Stimulated activated CD4-positive, alpha-beta T cell treated with anti-CD3 and anti-CD28 coated beads, Interleukin-4, amount 100 ng/mL, for 1 hour (primary cell): ENCODE results near the gene GMFB.
"Not testable (repeated sequence)": the region's sequence is repeated elsewhere in the genome, so short reads cannot be mapped to it uniquely, and the experiment has no call there.

Experiments used
- DNase-seq: peaks from one replicate; pipeline ENCODE4 v3.0.0-alpha.2; 2020

Gene GMFB

DNA sequence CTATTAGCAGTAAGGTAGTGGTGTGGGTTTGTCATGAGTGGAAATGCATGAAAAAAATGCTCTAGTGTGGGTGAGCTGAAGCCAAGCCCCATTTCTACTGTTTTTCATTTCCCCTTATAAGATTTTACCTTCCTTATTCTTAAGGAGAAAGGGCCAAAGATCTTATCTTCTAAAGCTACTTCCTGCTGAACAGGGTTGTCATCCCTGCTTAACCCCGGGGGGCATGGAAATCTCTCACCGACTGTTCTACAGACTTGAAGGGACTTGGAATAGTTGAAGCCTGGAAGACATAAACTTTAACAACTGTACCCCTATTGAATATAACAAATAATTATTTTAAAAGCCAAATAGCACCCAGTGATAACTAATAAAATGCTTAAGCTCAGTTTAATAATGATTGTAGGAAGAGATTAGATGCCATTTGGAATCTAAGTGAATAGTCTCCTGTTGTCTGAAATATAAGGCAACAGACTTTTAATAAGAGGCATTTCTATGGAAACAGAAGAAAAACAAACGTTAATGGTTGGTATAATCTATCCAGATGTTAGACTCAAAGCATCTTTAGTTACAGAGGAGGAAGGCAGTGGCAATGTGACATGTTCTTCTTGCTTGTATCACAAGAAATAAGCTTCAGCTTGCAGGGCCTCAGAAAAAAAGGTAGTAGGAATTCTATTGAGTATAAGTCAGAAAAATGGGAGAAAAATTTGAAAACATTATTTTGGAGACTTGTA lies 1.8 kb upstream of the GMFB start:
- DNase-seq = no peak

DNA sequence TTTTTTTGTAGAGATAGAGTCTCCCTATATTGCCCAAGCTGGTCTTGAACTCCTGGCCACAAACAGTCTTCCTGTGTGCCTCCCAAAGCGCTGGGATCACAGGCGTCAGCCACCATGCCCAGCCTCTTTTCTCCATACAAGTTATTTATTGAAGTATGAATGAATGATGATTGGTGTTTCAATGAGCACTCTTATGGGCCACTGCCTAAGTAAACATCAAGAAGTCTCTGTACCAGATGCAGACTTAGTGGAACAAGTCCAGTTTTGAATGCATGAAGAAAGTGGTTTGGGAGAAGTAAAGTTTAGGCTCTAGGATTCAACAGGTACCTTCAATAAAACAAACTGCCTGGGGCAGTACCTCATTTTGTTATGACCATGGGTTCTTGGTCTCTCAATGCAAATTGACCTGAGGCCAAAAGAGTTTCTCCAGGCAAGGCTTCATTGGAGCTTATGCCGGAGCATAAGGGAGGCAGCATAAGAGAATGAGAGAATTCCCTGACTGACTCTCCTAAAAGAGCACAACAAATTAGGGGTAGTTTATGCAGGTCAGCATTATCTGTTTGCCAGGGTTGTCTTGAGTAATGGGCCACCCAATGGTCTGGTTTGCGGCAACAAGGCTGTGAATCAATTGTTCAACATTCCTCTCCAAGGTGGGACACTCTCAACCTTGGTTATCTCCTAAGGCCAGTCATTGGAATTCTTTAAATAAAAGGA lies 1.1 kb upstream of the GMFB start:
- DNase-seq = no peak

DNA sequence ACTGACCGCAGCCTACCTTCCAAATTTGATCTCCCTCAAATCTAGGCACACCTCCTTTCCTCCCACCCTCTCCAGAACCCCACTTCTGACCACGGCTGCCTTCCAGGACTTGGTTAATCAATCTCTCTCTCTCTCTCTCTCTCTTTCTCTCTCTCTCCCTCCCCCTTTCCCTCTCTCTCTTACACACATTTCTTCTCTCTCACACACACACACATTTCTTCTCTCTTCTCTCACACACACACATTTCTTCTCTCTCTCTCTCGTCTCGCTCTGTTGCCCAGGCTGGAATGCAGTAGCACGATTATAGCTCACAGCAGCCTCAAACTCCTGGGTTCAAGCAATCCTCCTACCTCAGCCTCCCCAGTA lies 521 bp upstream of the GMFB start:
- DNase-seq = no peak

DNA sequence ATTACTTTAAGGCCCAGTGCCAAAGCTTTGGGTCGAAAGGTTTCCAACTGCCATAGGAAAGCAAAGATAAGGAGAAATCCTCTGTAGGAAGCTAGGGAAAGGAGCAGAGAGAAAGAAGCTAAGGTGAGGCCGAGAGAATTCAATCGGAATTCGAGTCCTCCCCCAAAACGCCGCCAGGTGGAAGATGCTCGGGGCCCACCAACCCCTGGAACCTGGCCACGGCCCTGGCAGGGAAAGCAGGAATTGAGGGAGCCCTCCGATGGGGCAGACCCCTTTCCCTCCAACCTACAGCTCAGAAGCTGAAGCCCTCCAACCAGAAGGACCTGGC lies 498 bp downstream of the GMFB start:
- DNase-seq = no peak

DNA sequence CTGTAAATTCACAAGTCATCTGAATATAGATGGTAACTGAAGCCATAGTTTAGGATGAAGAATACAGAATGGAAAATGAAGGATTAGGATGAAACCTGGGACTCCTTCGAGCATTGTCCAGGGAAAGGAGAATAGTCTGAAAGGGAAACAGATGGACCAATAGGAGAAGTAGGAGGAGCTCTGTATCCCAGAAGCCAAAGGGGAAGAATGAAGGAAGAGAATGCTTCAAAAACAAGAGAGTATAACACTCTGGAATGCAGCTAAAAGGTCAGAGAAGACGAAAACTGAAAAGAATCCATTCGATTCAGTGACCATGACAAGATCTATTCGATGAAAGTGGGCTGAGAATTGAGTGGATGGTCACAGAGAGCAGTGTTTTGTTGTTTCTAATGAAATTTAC lies 1.0 kb downstream of the GMFB start:
- no peak for DNase-seq

DNA sequence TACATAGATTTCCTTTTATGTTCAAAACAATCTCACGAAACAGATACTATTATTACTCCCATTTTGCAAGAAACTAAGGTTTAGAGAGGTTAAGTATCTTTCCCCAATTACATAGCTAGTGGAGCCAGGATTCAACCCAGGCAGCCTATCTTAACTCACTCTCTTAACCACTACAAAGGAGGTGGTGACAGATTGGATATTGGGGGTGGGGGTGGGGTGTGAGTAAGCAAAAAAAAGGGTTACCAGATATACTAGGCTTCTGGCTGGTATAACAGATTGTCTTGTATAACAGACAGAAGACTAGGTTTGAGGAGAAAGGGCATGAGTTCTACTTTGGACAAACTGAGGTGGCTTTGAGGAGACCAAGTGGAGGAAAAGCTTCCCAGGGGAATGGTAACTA lies 2.1 kb downstream of the GMFB start:
- no peak for DNase-seq

DNA sequence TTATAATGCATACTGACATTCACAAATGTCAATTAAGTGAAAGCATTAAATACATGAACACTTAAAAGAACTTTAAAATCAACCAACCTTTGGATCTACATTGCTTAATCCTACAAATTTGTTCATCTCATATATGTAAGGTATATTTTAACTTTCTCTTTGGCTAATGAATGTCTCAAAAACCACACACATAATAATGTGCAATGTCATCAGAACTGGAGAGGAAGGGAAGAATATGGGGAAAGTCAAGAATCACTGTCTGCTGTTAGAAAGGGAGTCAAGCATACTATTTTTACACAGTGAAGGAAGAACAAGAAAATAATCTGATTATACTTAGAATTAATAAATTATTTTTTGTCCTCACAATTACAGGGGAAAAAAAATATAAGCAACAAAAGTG lies 4.9 kb downstream of the GMFB start:
- no peak for DNase-seq

DNA sequence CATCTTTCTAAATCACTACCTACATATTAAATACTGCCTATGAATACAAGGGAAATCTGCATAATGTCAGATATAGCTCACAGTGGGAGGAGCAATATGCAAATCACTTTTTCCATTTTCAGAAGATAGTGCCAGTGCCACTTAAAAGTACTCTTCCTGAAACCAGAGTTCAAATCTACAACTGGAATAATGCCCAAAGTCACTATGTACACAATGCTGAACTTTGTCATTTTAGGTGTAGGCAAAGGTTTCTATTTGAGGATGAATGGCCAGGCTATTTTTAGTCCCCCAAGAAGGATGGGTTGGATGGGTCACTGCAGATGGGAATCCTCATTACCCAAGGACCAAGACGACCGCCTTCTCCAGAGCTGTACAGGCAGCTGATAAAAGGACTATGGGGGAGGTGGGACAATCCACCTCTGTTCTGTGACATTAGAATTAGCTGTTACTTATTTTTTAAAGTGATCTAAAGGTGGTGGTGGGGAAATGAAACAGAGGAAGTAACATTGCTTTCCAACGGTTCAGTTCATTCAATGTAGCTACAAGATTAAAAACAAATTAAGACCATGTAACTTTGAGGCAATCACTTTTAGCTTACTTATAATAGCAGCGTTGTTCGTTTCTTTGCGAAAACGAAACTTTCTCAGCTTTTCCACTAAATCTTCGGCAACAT lies 5.6 kb downstream of the GMFB start:
- DNase-seq = no peak

DNA sequence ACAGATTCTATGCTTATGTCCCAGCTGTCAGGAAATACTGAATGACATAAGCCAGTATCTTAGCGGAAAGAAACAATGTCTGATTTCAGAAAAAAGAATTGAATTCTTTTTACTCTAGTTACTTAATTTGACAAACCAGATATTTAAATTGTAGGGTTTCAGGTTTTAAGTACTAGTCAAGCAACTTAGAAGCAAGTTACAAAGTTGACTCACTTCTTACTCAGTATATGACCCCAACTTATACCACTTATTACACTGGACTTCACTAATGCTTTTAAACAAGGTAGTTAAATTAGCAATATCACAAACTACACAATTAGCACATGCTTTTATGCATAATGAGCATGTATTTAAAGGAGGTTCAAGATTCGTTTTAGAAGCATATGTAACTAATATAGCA lies 7.1 kb downstream of the GMFB start:
- no peak for DNase-seq

DNA sequence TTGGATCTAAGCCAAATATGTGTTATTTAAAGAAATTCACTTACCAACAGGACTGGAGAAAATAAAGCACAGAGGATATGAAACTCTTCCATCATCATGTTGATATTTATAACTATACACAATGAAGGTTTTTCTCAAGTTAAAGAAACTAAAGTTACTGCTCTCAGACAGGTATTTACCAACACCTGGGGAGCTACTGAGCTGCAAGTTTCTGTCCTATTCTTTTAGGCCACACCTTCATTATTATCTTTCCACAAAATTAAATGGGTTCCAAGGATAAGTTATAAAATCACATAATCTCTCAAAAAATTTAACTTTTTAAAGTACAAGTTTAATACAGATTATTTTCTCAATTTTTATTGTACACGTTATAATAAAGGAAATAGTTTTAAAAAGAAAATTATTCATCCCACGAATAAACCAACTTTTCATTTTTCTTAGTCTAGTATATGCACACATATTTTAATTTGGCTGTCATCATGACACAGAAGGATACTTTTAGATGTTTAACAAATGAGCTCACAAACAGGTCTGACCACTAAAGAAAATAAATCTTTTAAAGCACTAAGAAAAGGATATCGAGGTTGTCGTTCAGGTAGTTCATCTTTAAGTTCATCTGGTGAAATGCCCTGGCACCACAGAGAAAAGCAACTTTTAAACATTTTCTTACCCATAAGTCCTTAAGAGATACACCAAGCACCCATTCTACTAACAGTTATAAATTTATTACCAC lies 7.8 kb downstream of the GMFB start:
- DNase-seq = no peak

DNA sequence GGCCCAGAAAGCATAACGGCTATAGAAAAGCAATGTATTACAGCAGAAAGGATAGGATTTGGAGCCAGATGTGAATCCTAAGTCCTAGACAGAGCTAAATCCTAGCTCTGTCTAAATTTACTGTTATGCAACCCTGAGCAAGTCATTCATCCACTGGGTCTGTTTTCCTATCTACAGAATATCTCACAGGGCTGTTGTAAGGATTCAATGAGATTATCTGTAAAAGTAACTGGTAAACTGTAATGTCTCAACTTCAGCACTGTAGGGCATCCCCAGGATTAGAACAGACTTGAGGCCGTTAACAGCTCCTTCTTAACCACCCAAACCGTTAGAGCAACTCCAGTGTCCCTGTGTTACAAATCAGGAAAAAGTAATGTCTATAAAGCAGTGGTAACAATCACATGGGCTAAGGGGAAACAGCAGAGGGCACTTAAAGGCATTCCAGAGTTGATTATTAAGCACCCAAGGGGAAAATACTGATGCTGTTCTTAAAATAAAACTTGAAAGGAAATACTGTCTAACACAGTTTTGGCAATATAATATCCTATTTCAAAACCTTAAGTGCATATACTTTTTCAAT lies 10.1 kb downstream of the GMFB start:
- DNase-seq = no peak

DNA sequence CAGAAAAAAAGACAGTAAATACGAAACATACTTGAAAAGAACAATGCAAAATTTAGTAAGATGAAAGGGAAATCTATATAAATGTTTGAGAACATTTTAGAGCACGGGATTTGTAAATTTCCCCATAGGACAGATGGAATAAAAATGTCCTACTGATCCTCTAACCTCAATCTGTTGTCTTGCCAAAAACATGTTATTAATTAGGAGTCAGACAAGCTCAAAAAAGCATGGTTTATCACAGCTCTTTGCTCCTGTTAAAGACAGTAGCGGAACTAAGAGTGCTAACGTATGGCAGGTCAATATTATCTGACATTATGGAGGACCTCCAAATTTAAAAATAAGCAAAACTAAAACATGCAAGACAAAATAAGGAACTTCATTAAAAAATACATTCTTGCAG lies 12.9 kb downstream of the GMFB start:
- no peak for DNase-seq

DNA sequence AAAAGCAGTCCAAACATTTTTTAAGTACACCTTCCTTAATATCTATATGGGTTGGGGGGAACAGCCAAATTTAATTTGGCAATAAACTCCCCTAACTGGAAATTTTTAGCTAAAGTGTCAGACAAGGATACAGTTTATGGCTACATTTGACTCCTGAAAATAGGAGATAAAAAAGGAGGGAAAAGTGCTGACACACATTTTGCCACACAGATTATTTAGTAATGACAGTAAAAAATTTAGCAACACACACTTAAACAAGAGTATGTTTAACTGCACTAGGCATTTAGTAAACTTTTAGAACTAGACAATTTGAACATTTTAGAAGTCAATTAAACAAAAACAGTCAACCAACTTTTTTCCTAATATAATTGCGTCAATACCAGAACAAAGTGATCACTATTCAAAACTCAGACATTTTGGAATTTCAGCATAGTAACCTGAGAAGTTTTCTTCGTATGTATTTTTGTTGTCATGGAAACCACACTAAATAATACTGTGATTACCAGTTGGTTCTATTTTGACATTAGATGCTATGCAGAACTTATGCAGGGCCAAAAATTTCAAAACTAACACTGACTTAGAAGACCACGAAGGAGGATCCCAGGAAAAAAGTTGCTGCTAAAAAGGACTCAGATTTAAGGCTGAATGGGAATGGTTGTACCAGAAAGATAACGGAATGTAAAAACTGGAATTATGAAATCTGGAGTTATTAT lies 13.4 kb downstream of the GMFB start:
- DNase-seq = no peak

DNA sequence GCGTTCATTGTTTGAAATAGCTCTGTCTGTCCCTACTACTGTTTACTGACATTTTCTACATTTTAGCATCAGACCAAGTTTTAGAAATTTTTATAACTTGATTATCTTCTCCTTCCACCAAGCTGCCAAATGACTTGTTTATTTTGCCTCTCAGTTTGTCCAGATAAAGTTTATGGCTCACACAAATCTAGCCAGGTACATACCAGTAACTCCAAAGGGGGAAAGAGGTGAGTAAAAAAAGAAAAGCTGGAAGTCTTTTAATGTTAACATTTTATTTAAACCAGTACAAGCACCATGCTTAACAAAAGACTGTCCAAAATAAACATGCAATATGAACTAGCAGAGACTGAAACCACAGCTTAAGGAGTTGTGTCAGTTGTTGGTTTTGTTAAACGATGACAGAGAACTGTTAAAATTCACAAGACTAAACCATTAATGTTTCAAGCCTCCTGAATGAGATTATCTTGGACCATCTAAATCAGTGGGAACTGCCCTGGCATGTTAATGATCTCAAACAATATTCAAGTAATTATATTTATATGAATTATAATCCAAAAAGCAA lies 14.5 kb downstream of the GMFB start:
- DNase-seq = no peak

DNA sequence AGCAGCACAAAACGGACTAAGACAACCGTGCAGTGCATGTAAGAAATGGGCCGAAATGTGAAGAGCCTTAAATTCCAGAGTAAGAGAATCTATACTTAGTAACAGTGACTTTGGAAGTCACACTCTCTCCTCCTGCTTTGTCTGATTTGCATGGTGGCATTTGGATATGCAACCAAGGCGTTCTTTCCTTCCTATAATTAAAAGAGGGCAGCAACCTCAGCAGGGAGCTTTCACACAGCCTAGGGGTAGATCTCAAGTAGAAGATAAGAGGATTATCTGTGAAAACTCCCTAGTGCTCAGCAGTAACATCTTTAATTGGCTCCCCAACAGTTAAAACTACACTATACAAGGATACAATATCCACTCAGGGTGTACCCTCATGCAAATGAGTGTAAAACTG lies 16.5 kb downstream of the GMFB start:
- no peak for DNase-seq

DNA sequence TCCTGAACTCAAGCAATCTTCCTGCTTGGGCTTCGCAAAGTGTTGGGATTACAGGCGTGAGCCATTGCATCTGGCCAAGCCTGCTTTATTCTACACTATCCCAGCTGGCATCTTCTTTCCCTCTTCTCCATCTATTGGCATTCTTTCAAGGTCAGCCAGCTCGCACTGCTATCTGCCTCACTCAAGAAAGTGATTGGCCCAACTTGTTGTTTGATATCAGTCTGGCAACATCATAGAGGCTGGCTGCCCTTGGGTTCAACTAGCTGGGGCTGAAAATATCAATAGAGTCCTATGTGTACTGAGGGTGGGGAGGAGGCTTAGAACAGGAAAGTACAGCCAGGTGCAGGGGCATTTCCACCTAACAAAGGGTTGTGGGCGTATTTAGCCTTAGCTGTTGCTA lies 17.1 kb downstream of the GMFB start:
- DNase-seq = no peak

DNA sequence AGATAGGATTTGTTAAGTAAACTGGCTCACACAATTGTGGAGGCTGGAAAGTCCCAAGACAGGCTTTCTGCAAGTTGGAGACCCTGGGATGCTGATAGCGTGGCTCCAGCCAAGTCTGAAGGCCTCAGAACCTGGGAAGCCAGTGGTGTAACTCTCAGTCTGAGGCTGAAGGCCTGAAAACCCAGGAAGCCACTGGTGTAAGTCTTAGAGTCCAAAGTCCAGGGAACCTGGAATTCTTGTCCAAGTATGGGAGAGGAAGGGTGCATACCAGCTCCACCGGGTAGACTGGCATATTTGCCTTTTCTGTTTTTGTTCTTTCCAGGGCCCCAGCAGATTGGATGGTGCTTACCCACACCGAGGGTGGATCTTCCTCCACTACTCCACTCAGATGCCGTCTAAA lies 18.1 kb downstream of the GMFB start:
- DNase-seq = no peak

DNA sequence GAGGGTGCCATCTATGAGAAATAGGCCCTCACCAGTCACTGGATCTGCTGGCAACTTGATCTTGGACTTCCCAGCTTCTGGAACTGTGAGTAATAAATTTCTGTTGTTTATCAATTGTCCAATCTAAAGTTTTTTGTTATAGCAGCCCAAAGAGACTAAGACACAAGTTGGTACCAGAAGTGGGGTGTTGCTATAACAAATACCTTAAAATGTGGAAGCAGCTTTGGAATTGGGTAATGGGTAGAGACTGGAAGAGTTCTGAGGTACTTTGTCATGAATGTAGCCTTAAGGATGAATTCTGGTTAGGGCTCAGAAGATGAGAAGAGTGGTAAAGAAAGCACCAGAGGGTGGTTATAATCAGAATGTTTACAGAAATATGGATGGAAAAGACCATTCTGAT lies 21.5 kb downstream of the GMFB start:
- no peak for DNase-seq

DNA sequence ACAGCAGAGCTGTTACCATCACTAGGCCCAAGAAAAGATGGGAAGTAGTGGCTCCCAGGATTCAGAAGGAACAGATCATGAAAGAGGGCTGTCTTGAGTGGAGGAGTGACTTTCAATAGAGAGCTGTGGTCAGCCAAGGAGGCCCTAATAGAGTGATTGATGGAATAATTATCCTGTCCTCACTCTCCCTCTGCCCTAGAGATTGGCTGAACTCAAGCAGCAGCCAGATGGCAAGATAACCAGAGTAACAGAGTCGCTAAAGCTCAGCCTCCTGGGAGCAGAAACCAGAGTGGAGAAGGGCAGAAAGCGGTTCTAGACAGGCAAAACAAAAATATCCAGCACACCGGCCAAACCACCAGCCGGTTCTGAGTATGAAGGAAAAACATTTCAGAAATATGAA lies 23.1 kb downstream of the GMFB start:
- DNase-seq = no peak

DNA sequence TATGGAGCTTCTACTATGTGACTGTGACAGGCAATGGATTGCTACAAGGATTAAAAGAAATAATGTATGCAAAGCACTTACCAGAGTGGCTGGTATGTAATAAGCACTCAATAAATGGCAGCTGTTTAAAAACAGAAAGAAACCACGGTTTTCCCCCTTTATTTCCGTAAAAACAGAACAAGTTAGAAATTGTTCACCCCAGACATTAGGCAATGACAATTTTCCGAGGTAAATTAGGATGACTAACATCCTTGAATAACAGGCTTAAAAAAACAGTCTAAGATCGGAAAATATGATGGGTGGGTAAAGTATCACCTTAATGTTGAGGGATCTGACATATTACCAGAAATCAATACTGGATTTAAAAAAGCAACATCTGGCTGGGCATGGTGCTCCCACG lies 26.7 kb downstream of the GMFB start:
- no peak for DNase-seq

DNA sequence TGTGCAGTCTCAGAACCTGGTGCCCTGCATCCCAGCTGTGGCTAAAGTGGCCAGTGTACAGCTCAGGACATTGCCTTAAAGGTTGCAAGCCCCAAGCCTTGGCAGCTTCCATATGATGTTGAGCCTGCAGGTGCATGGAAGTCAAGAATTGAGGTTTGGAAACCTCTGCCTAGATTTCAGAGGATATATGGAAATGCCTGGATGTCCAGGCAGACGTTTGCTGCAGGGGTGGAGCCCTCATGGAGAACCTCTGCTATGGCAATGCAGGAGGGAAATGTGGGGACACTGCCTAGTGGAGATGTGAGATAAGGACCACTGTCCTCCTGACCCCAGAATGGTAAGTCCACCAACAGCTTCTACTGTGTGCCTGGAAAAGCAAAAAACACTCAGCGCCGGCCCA lies 29.7 kb downstream of the GMFB start:
- DNase-seq = no peak

DNA sequence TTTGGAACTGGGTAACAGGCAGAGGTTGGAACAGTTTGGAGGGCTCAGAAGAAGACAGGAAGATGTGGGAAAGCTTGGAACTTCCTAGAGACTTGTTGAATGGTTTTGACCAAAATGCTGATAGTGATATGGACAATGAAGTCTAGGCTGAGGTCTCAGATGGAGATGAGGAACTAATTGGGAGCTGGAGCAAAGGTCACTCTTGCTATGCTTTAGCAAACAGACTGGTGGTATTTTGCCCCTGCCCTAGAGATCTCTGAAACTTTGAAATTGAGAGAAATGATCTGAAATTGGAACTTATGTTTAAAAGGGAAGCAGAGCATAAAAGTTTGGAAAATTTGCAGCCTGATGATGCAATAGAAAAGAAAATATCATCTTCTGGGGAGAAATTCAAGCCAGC lies 30.2 kb downstream of the GMFB start:
- DNase-seq = not testable (repeated sequence)

DNA sequence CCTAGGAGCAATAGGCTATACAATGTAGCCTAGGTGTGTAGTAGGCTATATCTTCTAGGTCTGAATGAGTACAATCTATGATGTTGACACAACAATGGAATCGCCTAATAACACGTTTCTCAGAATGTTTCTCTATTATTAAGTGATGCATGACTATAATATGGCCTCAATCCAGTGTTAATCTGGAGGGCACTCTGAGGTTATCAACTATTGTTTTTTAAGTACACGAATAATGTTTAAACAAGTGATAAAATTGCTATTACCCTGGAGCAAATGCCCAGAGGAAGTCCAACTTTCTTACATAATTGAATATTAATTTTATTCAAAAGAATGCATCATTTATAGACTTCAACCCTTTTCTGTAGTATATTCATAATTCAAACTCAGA lies 31.2 kb downstream of the GMFB start:
- no peak for DNase-seq
